Ascending aorta (tissue), 2 donors: ENCODE data around the gene RGS7. TPM values are rescaled to one million over a fixed set of nuclear protein-coding genes. Genes with fewer than 3 reads are reported as not detected.

Experiments used
- DNase-seq, 2 donors: peaks; one replicate each; pipeline ENCODE4 v3.0.0-alpha.2; 2019; ENCODE audit warnings: low spot score in 2 of 2
- H3K27ac ChIP-seq, 2 donors: fragments of 200-600 bp; sonication (generic); one replicate each; pipeline ENCODE4 v1.5.1; 2016 to 2017; ENCODE audit warnings: mild to moderate bottlenecking in 1 of 2
- H3K27me3 ChIP-seq: fragments of 200-600 bp; sonication (generic); one replicate; pipeline ENCODE4 v1.5.1; 2017
- H3K36me3 ChIP-seq, 2 donors: fragments of 200-600 bp; sonication (generic); one replicate each; pipeline ENCODE4 v1.5.1; 2016
- H3K4me1 ChIP-seq, 2 donors: fragments of 200-600 bp; sonication (generic); one replicate each; pipeline ENCODE4 v1.5.1; 2016 to 2017; ENCODE audit warnings: mild to moderate bottlenecking in 1 of 2
- H3K4me3 ChIP-seq, 2 donors: fragments of 200-600 bp; sonication (generic); one replicate each; pipeline ENCODE4 v1.5.1; 2016 to 2017; ENCODE audit warnings: mild to moderate bottlenecking in 1 of 2
- H3K9me3 ChIP-seq, 2 donors: fragments of 200-600 bp; sonication (generic); one replicate each; pipeline ENCODE4 v1.5.1; 2016
- intact Hi-C: fragments of 100-400 bp; cut with DNase I; formaldehyde crosslinking; loops from one replicate; pipeline ENCODE4 v1.15.1; 2023
- total RNA-seq: library from RNA; depleted of rRNA; stranded (reverse); fragments of >200 nt; gene quantifications from one replicate; pipeline ENCODE4 v1.1.0, GENCODE V29; 2016
- TF ChIP-seq, protein P1 (sequence below), 3 experiments: fragments of 200-600 bp in 2 of 3; fragments of 450-650 bp in 1 of 3; sonication (generic) in 2 of 3; IDR thresholded peaks; one replicate each; pipeline ENCODE4 v1.5.1; 2016 to 2019; ENCODE audit warnings: antibody characterized with exemption in 3 of 3, mild to moderate bottlenecking in 1 of 3, moderate library complexity in 1 of 3

The RGS7 gene
- total RNA-seq, 1 donor from 2014 or later: not detected

DNA sequence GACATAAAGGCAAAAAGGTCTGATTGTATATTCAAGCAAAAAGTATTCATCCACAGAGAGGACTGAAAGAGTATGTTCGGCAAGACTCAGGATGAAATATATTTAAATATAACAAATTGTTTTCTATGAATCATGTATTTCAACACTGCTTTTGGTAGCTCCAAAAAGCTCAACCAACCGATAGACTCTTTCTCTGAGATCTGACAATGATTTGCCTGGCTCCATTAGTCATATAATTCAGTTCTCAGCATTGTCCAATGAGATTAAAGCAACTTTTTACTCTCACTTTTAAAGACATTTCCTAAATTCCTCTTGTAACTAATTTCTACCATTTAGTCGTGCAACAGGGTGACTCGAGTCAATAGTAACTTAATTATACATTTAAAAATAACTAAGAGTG is 426.0 kb downstream of the RGS7 start:
- H3K4me1 ChIP-seq: no peaks in the 10 kb centered on the region
- H3K4me3 ChIP-seq: no peak overlapping the region
- intact Hi-C loops: no loop called here
- no peaks in the 10 kb centered on the region for H3K27me3 ChIP-seq
- H3K27ac ChIP-seq: no peak overlapping the region
- TF ChIP-seq, protein P1, sequence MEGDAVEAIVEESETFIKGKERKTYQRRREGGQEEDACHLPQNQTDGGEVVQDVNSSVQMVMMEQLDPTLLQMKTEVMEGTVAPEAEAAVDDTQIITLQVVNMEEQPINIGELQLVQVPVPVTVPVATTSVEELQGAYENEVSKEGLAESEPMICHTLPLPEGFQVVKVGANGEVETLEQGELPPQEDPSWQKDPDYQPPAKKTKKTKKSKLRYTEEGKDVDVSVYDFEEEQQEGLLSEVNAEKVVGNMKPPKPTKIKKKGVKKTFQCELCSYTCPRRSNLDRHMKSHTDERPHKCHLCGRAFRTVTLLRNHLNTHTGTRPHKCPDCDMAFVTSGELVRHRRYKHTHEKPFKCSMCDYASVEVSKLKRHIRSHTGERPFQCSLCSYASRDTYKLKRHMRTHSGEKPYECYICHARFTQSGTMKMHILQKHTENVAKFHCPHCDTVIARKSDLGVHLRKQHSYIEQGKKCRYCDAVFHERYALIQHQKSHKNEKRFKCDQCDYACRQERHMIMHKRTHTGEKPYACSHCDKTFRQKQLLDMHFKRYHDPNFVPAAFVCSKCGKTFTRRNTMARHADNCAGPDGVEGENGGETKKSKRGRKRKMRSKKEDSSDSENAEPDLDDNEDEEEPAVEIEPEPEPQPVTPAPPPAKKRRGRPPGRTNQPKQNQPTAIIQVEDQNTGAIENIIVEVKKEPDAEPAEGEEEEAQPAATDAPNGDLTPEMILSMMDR (IDR thresholded peaks at IDR 0.05): no peak
- no peak for DNase-seq
- no peaks in the 10 kb centered on the region for H3K9me3 ChIP-seq
- no peaks in the 10 kb centered on the region for H3K36me3 ChIP-seq

DNA sequence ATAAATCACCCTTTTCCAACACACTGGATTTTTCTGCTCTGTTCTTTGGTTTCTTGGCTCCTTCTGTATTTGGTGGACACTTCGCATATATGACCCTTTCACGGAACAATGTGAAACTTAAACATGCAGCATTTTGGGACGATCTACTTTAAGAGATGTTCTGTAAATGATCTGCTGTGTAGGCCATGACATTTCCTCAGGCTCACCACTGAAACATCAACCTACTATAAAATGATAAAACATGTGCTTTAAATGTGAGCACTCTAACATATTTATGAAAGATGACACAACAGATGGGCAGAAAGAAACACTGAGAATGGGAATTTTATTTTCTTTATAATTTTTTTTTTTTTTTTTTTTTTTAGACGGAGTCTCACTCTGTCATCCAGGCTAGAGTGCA is 428.7 kb downstream of the RGS7 start:
- TF ChIP-seq, protein P1 (IDR thresholded peaks at IDR 0.05): no peak
- Histone ChIP-seq H3K36me3 (no peaks in the 10 kb centered on the region), H3K4me3 (no peak overlapping the region), H3K4me1 (no peaks in the 10 kb centered on the region), H3K27me3 (no peaks in the 10 kb centered on the region), H3K9me3 (no peaks in the 10 kb centered on the region), H3K27ac (no peak overlapping the region)
- intact Hi-C loops: no loop called here
- DNase-seq: no peak

DNA sequence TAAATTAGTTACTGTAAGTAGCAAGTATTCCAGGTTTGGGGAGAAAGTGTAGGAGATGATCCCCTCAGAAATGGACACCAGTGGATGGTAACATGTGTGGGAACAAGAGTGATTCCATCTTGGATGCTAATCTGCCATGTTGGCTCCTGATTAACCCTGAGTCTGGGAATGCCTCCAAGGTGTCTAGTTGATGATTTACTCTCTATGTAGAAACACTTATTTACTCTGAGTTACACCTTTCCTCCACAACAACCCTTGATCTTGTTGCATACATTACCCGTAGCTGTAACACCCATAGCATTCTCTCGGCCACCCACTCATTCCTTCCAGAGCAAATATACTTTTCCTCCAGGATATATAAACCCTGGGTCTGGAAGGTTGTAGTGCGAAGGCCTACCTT is 429.2 kb downstream of the RGS7 start:
- Histone ChIP-seq H3K4me3 (no peak overlapping the region), H3K36me3 (no peaks in the 10 kb centered on the region), H3K9me3 (no peaks in the 10 kb centered on the region), H3K27me3 (no peaks in the 10 kb centered on the region), H3K4me1 (no peaks in the 10 kb centered on the region), H3K27ac (no peak overlapping the region)
- intact Hi-C loops: no loop called here
- TF ChIP-seq, protein P1 (IDR thresholded peaks at IDR 0.05): no peak
- no peak for DNase-seq

DNA sequence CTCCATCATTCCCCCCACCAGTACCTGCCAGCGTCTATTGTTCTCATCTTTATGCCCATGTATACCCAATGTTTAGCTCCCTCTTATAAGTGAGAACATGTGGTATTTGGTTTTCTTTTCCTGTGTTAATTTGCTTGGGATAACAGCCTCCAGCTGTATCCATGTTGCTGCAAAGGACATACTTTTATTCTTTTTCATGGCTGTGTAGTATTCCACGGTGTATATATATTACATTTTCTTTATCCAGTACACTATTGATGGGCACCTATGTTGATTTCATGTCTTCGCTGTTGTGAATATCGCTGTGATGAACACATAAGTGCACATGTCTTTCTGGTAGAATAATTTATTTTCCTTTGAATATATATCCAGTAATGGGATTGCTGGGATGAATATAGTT is 431.7 kb downstream of the RGS7 start:
- intact Hi-C loops: no loop called here
- TF ChIP-seq, protein P1 (IDR thresholded peaks at IDR 0.05): no peak
- Histone ChIP-seq H3K36me3 (no peaks in the 10 kb centered on the region), H3K27me3 (no peaks in the 10 kb centered on the region), H3K4me1 (no peaks in the 10 kb centered on the region), H3K9me3 (no peaks in the 10 kb centered on the region), H3K4me3 (no peak overlapping the region), H3K27ac (no peak overlapping the region)
- no peak for DNase-seq

DNA sequence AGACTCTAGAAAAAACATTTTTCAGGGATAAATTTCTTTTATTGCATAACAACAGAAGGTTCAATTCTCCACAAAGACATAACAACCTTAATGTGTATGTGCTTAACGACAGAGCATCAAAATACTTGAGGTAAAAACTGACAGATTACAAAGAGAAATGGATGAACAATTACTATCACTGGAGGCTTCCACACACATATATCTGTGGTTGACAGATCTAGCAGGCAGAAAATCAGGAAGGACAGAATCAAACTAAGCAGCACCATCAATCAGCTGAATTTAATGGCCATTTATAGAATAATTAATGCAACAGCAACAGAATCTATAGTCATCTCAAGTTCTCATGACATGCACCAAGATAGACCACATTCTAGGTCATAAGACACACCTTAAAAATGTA is 439.0 kb downstream of the RGS7 start:
- no peaks in the 10 kb centered on the region for H3K36me3 ChIP-seq
- no peaks in the 10 kb centered on the region for H3K4me1 ChIP-seq
- TF ChIP-seq, protein P1 (IDR thresholded peaks at IDR 0.05): no peak
- intact Hi-C loops: no loop called here
- H3K27ac ChIP-seq: no peak overlapping the region
- no peak overlapping the region for H3K4me3 ChIP-seq
- H3K9me3 ChIP-seq: no peaks in the 10 kb centered on the region
- no peaks in the 10 kb centered on the region for H3K27me3 ChIP-seq
- no peak for DNase-seq

DNA sequence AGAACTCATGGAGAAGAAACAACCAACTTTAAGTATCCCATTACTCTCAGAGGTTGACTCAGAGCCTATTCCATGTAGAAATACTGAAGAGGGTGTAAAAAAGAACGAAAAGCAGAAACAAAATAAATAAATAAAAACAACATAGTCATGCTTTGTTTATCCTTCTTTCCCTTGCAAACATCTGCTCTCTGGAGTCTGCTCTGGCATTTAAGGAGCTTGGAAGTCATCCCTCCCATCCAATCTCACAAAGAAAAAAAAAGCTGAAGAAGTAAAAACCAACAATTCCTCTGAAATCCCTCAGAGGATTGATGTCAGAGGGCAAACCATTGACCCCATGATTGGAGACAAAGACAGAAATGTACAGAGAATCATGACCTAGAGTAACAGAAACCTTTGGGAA is 442.5 kb downstream of the RGS7 start:
- Histone ChIP-seq H3K27me3 (no peaks in the 10 kb centered on the region), H3K4me1 (no peaks in the 10 kb centered on the region), H3K4me3 (no peak overlapping the region), H3K27ac (no peak overlapping the region), H3K36me3 (no peaks in the 10 kb centered on the region), H3K9me3 (no peaks in the 10 kb centered on the region)
- intact Hi-C loops: no loop called here
- TF ChIP-seq, protein P1 (IDR thresholded peaks at IDR 0.05): no peak
- DNase-seq: no peak
